DOHH2 (cell line): ENCODE results near the gene CLIC3.

Experiments
- H3F3A ChIP-seq: fragments of 200-600 bp; sonication (generic), shearing (Covaris generic); 2 replicates; pipeline ENCODE4 v1.6.0; 2016; ENCODE audit warnings: antibody characterized with exemption, mild to moderate bottlenecking; ENCODE audit not compliant: control insufficient read depth, insufficient read depth
- H3K27ac ChIP-seq: fragments of 200-600 bp; sonication (generic); 2 replicates; pipeline ENCODE4 v1.5.1; 2014; ENCODE audit warnings: low read depth, mild to moderate bottlenecking, low read length, moderate library complexity
- H3K27me3 ChIP-seq: fragments of 200-600 bp; sonication (generic); 2 replicates; pipeline ENCODE4 v1.6.1; 2014; ENCODE audit warnings: mild to moderate bottlenecking, low read length, mixed read lengths; ENCODE audit not compliant: control insufficient read depth
- H3K36me3 ChIP-seq: fragments of 200-600 bp; sonication (generic); 2 replicates; pipeline ENCODE4 v1.6.1; 2014; ENCODE audit warnings: mild to moderate bottlenecking, low read length, moderate library complexity, mixed read lengths; ENCODE audit not compliant: control insufficient read depth
- H3K4me1 ChIP-seq: fragments of 200-600 bp; sonication (generic); 2 replicates; pipeline ENCODE4 v1.6.1; 2014; ENCODE audit warnings: mild to moderate bottlenecking, low read length, mixed read lengths; ENCODE audit not compliant: control insufficient read depth
- H3K4me2 ChIP-seq: fragments of 200-600 bp; sonication (generic); 2 replicates; pipeline ENCODE4 v1.6.0; 2014; ENCODE audit warnings: mild to moderate bottlenecking, low read length, moderate library complexity
- H3K4me3 ChIP-seq: fragments of 200-600 bp; sonication (generic); 2 replicates; pipeline ENCODE4 v1.5.1; 2014; ENCODE audit warnings: mild to moderate bottlenecking, low read length, mixed read lengths
- H3K79me2 ChIP-seq: fragments of 200-600 bp; sonication (generic); 2 replicates; pipeline ENCODE4 v1.6.1; 2014; ENCODE audit warnings: mild to moderate bottlenecking, low read length, mixed read lengths; ENCODE audit not compliant: control insufficient read depth
- H3K9me2 ChIP-seq: fragments of 200-600 bp; sonication (generic); replicated peaks from 2 replicates; pipeline ENCODE4 v1.6.1; 2014; ENCODE audit warnings: mild to moderate bottlenecking, low read length, mixed read lengths; ENCODE audit not compliant: control insufficient read depth
- H3K9me3 ChIP-seq: fragments of 200-600 bp; sonication (generic); 2 replicates; pipeline ENCODE4 v1.6.1; 2014; ENCODE audit warnings: antibody characterized with exemption, low read length, mixed read lengths; ENCODE audit not compliant: control insufficient read depth, insufficient read depth
- H4K20me1 ChIP-seq: fragments of 200-600 bp; sonication (generic); 2 replicates; pipeline ENCODE4 v1.6.0; 2014; ENCODE audit warnings: low read depth, mild to moderate bottlenecking, antibody characterized with exemption, low read length, moderate library complexity; ENCODE audit not compliant: control insufficient read depth, insufficient read depth
- EZH2phosphoT487 ChIP-seq: fragments of 200-600 bp; sonication (generic); IDR thresholded peaks from 2 replicates; pipeline ENCODE4 v1.6.1; 2017; ENCODE audit warnings: borderline replicate concordance, mild to moderate bottlenecking, antibody characterized with exemption, low read length, moderate library complexity, mixed read lengths
- TF ChIP-seq, protein P1 (sequence below): fragments of 200-600 bp; sonication (generic); IDR thresholded peaks from one replicate; pipeline ENCODE4 v1.5.1; 2014; ENCODE audit warnings: antibody characterized with exemption, mild to moderate bottlenecking, low read depth, low read length; ENCODE audit not compliant: poor library complexity, severe bottlenecking

CLIC3 gene

DNA sequence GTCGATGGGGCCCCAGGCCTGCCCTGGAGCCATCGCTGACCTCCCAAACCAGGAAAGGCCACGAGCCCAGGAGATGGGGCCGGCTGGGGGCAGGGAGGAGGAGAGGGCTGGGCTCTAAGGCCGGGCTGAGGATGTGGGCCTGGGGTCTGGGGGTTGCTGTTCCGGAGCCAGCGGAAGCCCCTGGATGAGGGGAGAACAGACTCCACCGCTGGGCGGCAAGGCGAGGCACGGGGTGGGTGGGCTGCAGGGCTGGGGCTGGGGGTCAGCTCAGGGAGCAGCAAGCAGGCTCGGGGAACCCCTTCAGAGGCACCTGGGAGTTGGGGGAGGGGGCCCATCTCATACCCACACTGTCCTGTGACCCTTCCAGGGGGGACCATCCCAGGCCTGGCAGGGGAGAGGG lies 32.6 kb downstream of the CLIC3 start:
- H3K4me1 ChIP-seq = peaks cover 14% of the 10 kb centered on the region
- H4K20me1 ChIP-seq = no peaks in the 10 kb centered on the region
- H3K4me2 ChIP-seq = no peak overlapping the region
- no peak for TF ChIP-seq EZH2phosphoT487
- TF ChIP-seq, protein P1, sequence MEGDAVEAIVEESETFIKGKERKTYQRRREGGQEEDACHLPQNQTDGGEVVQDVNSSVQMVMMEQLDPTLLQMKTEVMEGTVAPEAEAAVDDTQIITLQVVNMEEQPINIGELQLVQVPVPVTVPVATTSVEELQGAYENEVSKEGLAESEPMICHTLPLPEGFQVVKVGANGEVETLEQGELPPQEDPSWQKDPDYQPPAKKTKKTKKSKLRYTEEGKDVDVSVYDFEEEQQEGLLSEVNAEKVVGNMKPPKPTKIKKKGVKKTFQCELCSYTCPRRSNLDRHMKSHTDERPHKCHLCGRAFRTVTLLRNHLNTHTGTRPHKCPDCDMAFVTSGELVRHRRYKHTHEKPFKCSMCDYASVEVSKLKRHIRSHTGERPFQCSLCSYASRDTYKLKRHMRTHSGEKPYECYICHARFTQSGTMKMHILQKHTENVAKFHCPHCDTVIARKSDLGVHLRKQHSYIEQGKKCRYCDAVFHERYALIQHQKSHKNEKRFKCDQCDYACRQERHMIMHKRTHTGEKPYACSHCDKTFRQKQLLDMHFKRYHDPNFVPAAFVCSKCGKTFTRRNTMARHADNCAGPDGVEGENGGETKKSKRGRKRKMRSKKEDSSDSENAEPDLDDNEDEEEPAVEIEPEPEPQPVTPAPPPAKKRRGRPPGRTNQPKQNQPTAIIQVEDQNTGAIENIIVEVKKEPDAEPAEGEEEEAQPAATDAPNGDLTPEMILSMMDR = no peak
- no peak overlapping the region for H3K4me3 ChIP-seq
- no peaks in the 10 kb centered on the region for H3K79me2 ChIP-seq
- H3K27me3 ChIP-seq = no peaks in the 10 kb centered on the region
- no peaks in the 10 kb centered on the region for H3K36me3 ChIP-seq
- H3K9me3 ChIP-seq = no peaks in the 10 kb centered on the region
- no peak overlapping the region for H3K27ac ChIP-seq
- H3K9me2 ChIP-seq = no peaks in the 10 kb centered on the region
- no peaks in the 10 kb centered on the region for H3F3A ChIP-seq

DNA sequence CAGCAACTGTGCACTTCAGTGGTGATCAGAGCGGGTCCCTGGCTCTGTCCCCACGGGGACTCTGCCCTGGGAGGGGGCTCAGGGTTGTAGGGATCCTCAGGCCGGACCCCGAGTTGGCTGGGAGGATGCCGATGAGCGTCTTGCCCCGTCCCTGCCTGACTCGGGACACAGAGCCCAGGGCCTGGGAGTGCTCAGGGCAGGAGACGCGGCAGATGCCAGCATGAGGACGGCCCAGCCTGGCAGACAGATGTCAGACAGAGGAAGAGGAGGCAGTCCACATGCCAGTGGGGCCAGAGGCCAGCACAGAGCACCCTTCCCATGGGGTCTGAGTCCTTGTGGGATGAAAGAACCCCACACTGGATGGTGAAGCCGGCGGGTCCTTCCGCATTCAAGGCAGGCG lies 33.0 kb downstream of the CLIC3 start:
- H3F3A ChIP-seq = no peaks in the 10 kb centered on the region
- no peaks in the 10 kb centered on the region for H3K36me3 ChIP-seq
- no peaks in the 10 kb centered on the region for H3K79me2 ChIP-seq
- peaks cover 14% of the 10 kb centered on the region for H3K4me1 ChIP-seq
- no peaks in the 10 kb centered on the region for H3K9me2 ChIP-seq
- no peaks in the 10 kb centered on the region for H3K9me3 ChIP-seq
- TF ChIP-seq, protein P1 = no peak
- no peak for TF ChIP-seq EZH2phosphoT487
- H3K4me2 ChIP-seq = no peak overlapping the region
- H4K20me1 ChIP-seq = no peaks in the 10 kb centered on the region
- H3K27me3 ChIP-seq = no peaks in the 10 kb centered on the region
- H3K4me3 ChIP-seq = no peak overlapping the region
- H3K27ac ChIP-seq = no peak overlapping the region

DNA sequence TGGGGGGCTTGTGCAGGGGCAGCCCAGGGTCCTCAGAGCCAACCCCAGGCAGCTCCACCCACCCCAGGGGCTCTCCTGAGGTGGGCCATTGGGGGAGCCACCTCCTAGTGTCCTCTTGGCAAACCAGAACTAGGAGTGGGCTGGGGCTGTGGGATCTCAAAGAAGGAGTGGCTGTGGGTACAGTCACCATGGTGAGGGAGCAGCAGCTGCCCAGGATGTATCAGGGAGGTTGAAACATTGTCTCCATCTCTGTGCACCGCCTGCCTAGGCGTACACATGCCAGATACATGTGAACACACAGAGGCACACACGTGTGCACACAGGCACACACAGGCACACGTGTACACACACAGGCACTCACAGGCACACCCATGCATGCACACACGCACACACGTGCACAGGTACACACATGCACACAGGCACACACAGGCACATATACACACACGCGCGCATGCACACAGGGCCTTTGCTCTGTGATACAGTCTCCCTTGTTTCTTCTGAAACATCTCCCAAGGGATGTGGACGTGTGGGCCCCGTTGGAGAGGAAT lies 33.6 kb downstream of the CLIC3 start:
- Histone ChIP-seq H3K9me3 (no peaks in the 10 kb centered on the region), H3K79me2 (no peaks in the 10 kb centered on the region), H3K27me3 (no peaks in the 10 kb centered on the region), H3K9me2 (no peaks in the 10 kb centered on the region), H3K4me3 (no peak overlapping the region), H4K20me1 (no peaks in the 10 kb centered on the region), H3K36me3 (no peaks in the 10 kb centered on the region), H3K27ac (no peak overlapping the region), H3K4me1 (peaks cover 14% of the 10 kb centered on the region), H3F3A (no peaks in the 10 kb centered on the region), H3K4me2 (no peak overlapping the region)
- TF ChIP-seq, protein P1 = no peak
- TF ChIP-seq EZH2phosphoT487 = no peak
